ENCODE data around the gene LRRC4.

LRRC4 gene

DNA sequence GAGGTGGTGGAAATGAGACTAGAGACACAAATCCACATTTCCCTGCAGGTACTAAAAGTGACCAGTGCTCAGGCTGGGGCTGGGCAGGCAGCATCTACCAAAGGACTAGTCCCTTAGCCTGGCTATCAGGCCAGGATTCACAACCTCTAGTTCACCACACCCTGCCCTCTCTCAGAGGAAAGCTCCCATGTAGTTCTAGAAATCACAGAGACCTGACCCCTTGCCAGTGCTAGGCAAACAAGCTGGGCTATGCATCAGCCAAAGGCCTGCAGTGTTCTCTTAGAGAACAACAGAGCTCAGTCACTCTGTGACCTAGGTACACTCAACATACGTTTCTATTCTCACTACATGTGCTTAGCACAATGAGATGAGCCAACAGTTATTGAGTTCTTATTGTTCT lies 26.7 kb upstream of the LRRC4 start:
- DNase-seq = no peak

GRCh38 chr7:128056901-128057300 lies 25.7 kb upstream of the LRRC4 start:
- no peak for DNase-seq

GRCh38 chr7:128055637-128056036 lies 24.4 kb upstream of the LRRC4 start:
- DNase-seq = no peak

DNA sequence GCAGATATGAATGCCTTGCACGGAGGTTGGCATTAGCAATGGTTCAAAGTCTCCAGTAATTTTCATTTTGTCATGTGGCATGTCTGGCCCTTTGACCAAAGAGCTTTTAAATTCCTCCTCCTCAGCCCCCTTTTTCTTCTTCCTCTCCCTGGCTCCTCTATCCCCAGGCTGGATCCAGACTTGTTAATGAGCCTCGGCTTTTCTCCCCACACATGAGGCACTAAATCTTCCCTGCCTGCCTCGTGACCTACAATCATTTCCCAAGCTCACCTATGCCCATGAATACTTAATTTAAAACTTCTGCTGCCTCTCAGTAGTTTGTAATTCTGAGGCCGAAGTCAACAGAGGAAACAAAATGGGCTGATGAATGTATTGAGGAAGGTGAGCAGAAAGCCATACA lies 23.3 kb upstream of the LRRC4 start:
- DNase-seq = no peak

GRCh38 chr7:128053991-128054390 lies 22.8 kb upstream of the LRRC4 start:
- no peak for DNase-seq

GRCh38 chr7:128053023-128053422 lies 21.8 kb upstream of the LRRC4 start:
- no peak for DNase-seq

DNA sequence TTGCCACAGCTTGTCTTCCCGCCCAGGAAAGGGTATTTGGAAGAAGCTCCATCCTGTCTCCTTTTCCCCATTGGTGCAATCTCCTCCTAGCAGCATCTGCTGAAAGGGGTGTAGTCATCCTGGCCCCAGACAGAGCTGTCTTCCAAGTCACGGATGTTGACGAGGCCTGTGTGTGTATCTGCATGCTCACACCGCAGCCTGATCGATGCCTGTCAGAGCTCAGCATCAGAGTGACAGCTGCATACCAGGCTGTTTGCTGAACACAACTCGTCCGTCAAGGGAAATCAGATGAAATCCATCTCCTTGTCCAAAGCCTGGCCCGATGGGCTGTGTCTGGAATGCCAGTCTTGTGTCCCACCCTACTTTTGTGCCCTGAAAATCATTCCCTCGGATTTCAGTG lies 21.2 kb upstream of the LRRC4 start:
- DNase-seq = no peak

DNA sequence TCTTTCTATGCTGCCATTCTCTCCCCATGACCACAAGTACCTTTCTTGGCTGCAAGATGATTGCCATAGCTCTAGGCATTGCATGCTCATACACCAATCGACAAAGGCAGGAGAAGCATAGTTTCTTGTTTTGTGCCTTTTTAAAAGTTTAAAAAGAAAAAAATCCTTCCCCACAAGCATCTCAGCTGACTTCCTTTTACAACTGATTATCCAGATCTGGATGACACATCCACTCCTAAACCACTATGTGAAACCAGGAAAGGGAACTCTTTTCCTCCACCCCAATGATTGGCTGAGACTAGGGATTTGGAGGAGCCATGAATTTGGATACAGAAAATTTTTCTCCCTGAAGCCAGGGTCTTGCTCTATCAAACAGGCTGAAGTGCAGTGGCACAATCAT lies 14.5 kb upstream of the LRRC4 start:
- no peak for DNase-seq

DNA sequence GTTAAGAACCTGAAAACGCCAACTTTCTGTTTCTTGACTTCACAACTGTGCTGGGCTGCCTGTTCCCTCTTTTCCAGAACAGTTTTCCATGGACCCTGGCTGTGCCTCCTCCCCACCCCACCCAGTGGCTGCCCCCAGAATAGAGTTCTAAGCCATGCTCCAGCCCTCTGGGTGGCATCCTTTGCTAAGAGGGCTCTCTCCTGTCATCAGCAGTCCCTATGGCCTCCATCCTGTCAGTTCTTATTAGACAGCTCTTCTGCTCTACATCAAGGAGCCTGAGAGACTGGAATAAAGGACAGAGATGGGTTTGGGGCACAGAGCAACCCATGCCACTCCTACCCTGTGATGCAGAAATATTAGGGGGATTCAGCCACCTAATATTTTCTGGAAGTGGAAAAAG lies 13.9 kb upstream of the LRRC4 start:
- DNase-seq = no peak

DNA sequence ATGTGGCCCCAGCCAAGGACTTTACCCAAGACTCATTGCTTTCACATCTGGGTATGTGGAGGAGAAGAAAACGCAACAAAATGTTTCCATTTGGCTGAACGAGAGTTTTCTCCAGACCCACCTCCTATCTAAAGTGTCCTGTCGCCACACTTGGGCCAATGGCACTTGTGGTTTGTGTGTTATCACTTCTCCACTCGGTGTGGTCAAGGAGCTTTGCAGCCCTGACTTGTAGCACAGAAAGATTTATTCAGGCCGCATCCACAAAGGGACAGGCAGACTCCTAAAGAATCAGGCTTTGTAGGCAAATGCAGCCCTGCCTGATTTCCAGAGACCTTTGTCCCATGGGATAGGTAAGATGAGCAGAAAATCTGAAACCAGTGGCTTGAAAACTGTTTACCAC lies 12.8 kb upstream of the LRRC4 start:
- no peak for DNase-seq

GRCh38 chr7:128042012-128042411 lies 10.8 kb upstream of the LRRC4 start:
- DNase-seq = no peak

DNA sequence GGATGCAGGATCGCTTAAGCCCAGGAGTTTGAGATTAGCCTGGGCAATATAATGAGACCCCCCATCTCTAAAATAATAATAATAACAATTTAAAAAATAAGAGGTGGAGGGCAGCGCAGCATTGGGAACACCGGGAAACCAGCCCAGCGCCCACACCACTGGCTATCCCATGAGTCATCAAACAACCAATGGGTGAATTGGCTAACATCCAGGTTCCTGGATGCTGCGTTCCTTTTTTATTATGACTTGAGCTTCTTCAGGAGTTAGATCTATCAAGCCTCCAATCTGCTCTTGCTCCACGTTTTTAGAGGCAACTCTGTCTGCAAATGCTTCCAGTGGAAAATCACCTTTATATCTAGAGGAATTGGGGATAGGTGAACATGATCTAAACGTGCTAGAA lies 10.0 kb upstream of the LRRC4 start:
- no peak for DNase-seq

- no peak for DNase-seq
Measured at GRCh38 chr7:128040205-128040604, 9.0 kb upstream of the LRRC4 start.

- no peak for DNase-seq
Measured at GRCh38 chr7:128039544-128039953, 8.3 kb upstream of the LRRC4 start.

DNA sequence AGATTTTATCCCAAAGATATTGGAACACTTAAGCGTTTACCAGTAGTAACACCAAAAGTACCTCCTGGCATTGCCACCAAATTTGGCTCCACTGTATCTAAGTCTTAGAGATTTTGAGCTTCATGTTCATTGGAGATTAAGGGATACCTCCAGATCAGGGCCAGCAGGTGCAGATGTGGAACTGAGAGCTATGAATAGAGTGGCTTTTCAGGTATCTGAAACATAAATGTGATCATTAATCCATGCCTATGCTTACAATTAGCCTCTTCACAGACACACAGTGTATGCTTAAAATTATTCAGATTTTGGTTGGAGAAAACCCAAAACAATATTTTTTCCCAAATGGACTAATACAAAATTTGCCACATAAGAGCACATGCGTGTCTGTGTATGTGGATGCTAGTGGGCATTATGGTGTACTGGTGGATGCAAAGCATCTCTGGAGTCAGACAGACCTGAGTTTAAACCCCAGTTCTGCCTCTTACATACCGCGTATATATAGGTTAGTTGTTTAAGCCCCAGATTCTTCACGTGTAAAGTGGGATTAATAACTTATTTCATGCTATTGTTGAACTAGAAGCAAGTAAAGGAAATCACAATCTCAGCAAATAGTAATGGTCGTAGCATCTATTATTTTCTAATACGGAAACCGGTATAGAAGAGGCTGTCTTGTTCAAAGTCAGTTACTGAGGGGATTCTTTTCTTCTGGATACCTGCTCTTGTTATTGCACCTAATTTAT lies 6.8 kb upstream of the LRRC4 start:
- no peak for DNase-seq

GRCh38 chr7:128037081-128037480 lies 5.8 kb upstream of the LRRC4 start:
- DNase-seq = no peak

- DNase-seq = no peak
Measured at GRCh38 chr7:128036226-128036940, 5.1 kb upstream of the LRRC4 start.

GRCh38 chr7:128035712-128036111 lies 4.5 kb upstream of the LRRC4 start:
- DNase-seq = no peak

DNA sequence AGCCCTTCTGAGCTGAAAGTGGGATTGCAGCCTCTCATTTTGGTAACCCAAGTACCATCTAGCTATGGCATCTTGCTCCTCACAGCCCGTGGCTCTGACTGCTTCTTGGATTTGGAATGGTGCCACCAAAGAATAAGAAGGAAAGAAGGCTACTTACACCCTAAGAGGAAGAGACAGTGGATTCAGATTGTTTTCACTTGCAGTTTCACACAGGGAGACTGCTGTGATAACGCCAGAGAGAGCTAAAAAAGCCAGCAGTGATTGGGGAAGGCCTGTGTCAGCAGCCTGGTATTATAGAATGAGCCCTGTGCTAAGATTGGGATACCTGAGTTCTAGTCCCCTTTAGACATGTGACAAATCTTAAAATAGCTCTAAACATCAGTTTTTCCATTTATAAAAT lies 3.6 kb upstream of the LRRC4 start:
- DNase-seq = no peak

DNA sequence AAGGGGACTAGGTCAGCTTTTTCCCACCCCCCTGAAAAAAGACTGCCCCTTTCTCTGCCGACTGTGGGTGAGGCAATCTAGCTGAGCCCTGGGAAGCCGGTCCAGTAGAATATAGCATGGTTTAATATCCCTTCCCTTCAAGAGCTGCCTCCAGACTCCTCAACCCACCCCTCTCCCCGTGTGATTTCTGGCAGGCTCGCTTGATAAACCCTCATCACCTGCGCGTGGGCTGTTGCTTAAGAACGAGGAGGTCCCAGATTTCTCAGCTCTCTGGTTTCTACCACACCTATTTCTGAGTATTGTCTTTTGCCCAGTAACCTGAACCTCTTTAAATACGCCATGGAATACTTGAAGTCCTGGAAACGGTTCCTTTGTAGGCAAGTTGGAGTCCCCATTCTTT lies 2.0 kb upstream of the LRRC4 start:
- DNase-seq = no peak

DNA sequence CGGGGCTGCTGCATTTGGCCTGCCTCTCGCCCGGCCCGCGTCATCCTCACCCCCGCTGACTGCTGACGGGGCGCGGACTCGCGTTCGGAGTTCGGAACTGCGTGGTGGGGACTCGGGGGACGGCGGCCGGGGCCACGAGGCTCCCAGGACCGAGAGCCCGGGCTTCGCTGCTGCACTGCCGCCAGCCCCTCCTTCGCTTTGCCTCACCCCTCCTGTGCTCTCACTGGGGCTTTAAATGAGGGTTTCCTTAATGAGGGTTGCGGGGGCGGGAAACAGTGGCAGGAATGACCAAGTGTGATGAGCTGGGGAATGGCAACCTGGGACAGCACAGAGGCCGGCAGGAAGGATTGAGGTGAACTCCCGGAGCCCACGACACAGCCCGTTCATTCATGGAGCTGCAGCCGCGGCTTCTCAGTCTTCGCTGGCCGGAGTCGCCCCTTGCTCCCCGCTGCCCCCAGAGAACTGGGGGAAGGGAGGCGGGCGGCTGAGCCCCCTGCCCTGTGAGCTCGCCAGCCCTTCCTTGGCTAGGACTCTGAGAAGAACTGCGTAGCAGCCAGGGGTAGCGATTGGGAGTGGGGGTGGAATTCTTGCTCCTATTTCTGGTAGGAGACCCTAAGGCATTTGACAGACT lies 1.5 kb upstream of the LRRC4 start:
- DNase-seq = no peak

- DNase-seq = peak; percentile 65
Measured at GRCh38 chr7:128031901-128032604, 816 bp upstream of the LRRC4 start.

- no peak for DNase-seq
Measured at GRCh38 chr7:128030263-128030653, 979 bp downstream of the LRRC4 start.
